H1 (cell line): ENCODE data around the gene NME9. TPM values are rescaled to one million over a fixed set of nuclear protein-coding genes. Genes with fewer than 3 reads are reported as not detected.

Source experiments
- CTCF ChIA-PET: fragments of 300-600 bp; sonication (Branson Sonifier 250); formaldehyde crosslinking; loops from one replicate; lab custom pipeline; 2021; ENCODE audit not compliant: partially characterized antibody; lab: Charles Lee
- POLR2A ChIA-PET: fragments of 300-600 bp; sonication (Branson Sonifier 250); formaldehyde crosslinking; loops from one replicate; lab custom pipeline; 2021; ENCODE audit warnings: inconsistent platforms; ENCODE audit not compliant: partially characterized antibody; lab: Charles Lee
- DNase-seq, 2 experiments: peaks; one replicate each; pipeline versions ENCODE4 v3.0.0 to v3.0.0-alpha.2; 2010 to 2022; ENCODE audit warnings: low spot score in 2 of 2, low read depth in 1 of 2, mixed read lengths in 1 of 2
- FAIRE-seq: peaks from 2 replicates; lab custom pipeline; 2011; peaks lifted over from hg19 to GRCh38; lab: Jason Lieb, UNC
- H2AFZ ChIP-seq: 2 replicates; pipeline ENCODE4 v1.8.1; 2012; ENCODE audit warnings: low read length, inconsistent platforms
- H2AK5ac ChIP-seq: 2 replicates; pipeline ENCODE4 v1.6.1; 2013; ENCODE audit warnings: low read depth, low read length
- H2BK120ac ChIP-seq: replicated peaks from 2 replicates; pipeline ENCODE3; 2013; ENCODE audit warnings: low read depth, low read length, inconsistent platforms
- H2BK12ac ChIP-seq: 2 replicates; pipeline ENCODE4 v1.6.1; 2013; ENCODE audit warnings: low read depth, low read length
- H2BK15ac ChIP-seq: 2 replicates; pipeline ENCODE4 v1.6.1; 2013; ENCODE audit warnings: low read length
- H2BK20ac ChIP-seq: 2 replicates; pipeline ENCODE4 v1.6.1; 2013; ENCODE audit warnings: low read length
- H2BK5ac ChIP-seq: 2 replicates; pipeline ENCODE4 v1.6.1; 2013; ENCODE audit warnings: low read depth, low read length
- H3K14ac ChIP-seq: 2 replicates; pipeline ENCODE4 v1.6.1; 2013; ENCODE audit warnings: inconsistent platforms; ENCODE audit not compliant: insufficient read length
- H3K18ac ChIP-seq: 2 replicates; pipeline ENCODE4 v1.6.1; 2013; ENCODE audit warnings: low read length; ENCODE audit errors: extremely low read depth
- H3K23ac ChIP-seq: 2 replicates; pipeline ENCODE4 v1.6.1; 2013; ENCODE audit warnings: inconsistent platforms; ENCODE audit not compliant: insufficient read length
- H3K23me2 ChIP-seq: 2 replicates; pipeline ENCODE4 v1.6.1; 2013; ENCODE audit warnings: low read depth, low read length
- H3K27ac ChIP-seq: 2 replicates; pipeline ENCODE4 v1.6.1; 2011; ENCODE audit warnings: low read depth, low read length, inconsistent platforms
- H3K27me3 ChIP-seq, 4 experiments: replicated peaks in 1 of 4; 1 replicate in 1 of 4; 2 replicates in 3 of 4; pipeline versions ENCODE4 v1.6.1 to v1.8.1; 2011 to 2013; ENCODE audit warnings: low read length in 3 of 4, mild to moderate bottlenecking in 3 of 4, inconsistent platforms in 2 of 4, mixed read lengths in 2 of 4, moderate library complexity in 1 of 4; ENCODE audit not compliant: control insufficient read depth in 3 of 4, insufficient read depth in 3 of 4; ENCODE audit errors: extremely low read depth in 1 of 4
- H3K36me3 ChIP-seq, 4 experiments: 2 replicates each; pipeline versions ENCODE4 v1.6.1 to v1.8.1; 2011 to 2013; ENCODE audit warnings: mild to moderate bottlenecking in 4 of 4, low read length in 3 of 4, moderate library complexity in 2 of 4, control low read depth in 1 of 4, inconsistent platforms in 1 of 4; ENCODE audit not compliant: insufficient read depth in 4 of 4, control insufficient read depth in 2 of 4
- H3K4ac ChIP-seq: replicated peaks from 2 replicates; pipeline ENCODE3; 2013; ENCODE audit warnings: low read length, low read depth, mixed read lengths, inconsistent platforms; ENCODE audit not compliant: insufficient read length
- H3K4me1 ChIP-seq, 4 experiments: replicated peaks in 1 of 4; 1 replicate in 1 of 4; 2 replicates in 3 of 4; pipeline versions ENCODE4 v1.6.1 to v1.8.1; 2011 to 2013; ENCODE audit warnings: low read length in 3 of 4, inconsistent platforms in 2 of 4, mixed read lengths in 1 of 4; ENCODE audit not compliant: insufficient read depth in 4 of 4, control insufficient read depth in 3 of 4
- H3K4me2 ChIP-seq, 2 experiments: 2 replicates each; pipeline versions ENCODE4 v1.6.1 to v1.8.1; 2011 to 2013; ENCODE audit warnings: low read depth in 2 of 2, low read length in 2 of 2, control low read depth in 1 of 2, inconsistent platforms in 1 of 2, mild to moderate bottlenecking in 1 of 2; ENCODE audit not compliant: insufficient read depth in 1 of 2
- H3K4me3 ChIP-seq, 4 experiments: fragments of 200-600, 300-600 bp in 1 of 4; sonication (generic), shearing (Covaris generic), sonication (Bioruptor Twin) in 1 of 4; 2 replicates each; pipeline versions ENCODE4 v1.5.1 to v1.8.1; 2011 to 2016; ENCODE audit warnings: low read length in 4 of 4, low read depth in 3 of 4, control low read depth in 2 of 4, inconsistent platforms in 2 of 4, mild to moderate bottlenecking in 2 of 4, mixed read lengths in 1 of 4, moderate library complexity in 1 of 4; ENCODE audit not compliant: insufficient read depth in 2 of 4; ENCODE audit errors: extremely low read depth in 1 of 4
- H3K56ac ChIP-seq: replicated peaks from 2 replicates; pipeline ENCODE3; 2013; ENCODE audit warnings: low read depth, mild to moderate bottlenecking, mixed read lengths, low read length, inconsistent platforms; ENCODE audit not compliant: insufficient read length
- H3K79me1 ChIP-seq: 2 replicates; pipeline ENCODE4 v1.6.1; 2013; ENCODE audit warnings: low read depth, low read length, control low read depth
- H3K79me2 ChIP-seq, 2 experiments: 2 replicates each; pipeline versions ENCODE4 v1.6.1 to v1.8.1; 2012 to 2013; ENCODE audit warnings: low read length in 2 of 2, mild to moderate bottlenecking in 2 of 2, inconsistent platforms in 1 of 2; ENCODE audit not compliant: insufficient read depth in 2 of 2, control insufficient read depth in 1 of 2
- H3K9ac ChIP-seq, 4 experiments: replicated peaks in 1 of 4; 1 replicate in 1 of 4; 2 replicates in 3 of 4; pipeline versions ENCODE4 v1.6.1 to v1.8.1; 2011 to 2013; ENCODE audit warnings: low read depth in 3 of 4, low read length in 3 of 4, control low read depth in 2 of 4, mild to moderate bottlenecking in 2 of 4, moderate library complexity in 2 of 4, inconsistent platforms in 1 of 4; ENCODE audit errors: extremely low read depth in 1 of 4
- H3K9me3 ChIP-seq, 2 experiments: 2 replicates each; pipeline versions ENCODE4 v1.6.1 to v1.8.1; 2012 to 2013; ENCODE audit warnings: mild to moderate bottlenecking in 2 of 2, moderate library complexity in 2 of 2, control low read depth in 1 of 2, inconsistent platforms in 1 of 2, low read depth in 1 of 2, low read length in 1 of 2, mixed read lengths in 1 of 2; ENCODE audit not compliant: insufficient read depth in 2 of 2
- H4K20me1 ChIP-seq, 2 experiments: replicated peaks in 1 of 2; 2 replicates each; pipeline versions ENCODE3 to v1.8.1; 2011 to 2013; ENCODE audit warnings: inconsistent platforms in 2 of 2, low read length in 2 of 2, mild to moderate bottlenecking in 1 of 2; ENCODE audit not compliant: insufficient read depth in 2 of 2, control insufficient read depth in 1 of 2
- H4K5ac ChIP-seq: 2 replicates; pipeline ENCODE4 v1.6.1; 2013; ENCODE audit warnings: low read length, low read depth, mixed read lengths, inconsistent platforms; ENCODE audit not compliant: insufficient read length
- H4K8ac ChIP-seq: 2 replicates; pipeline ENCODE4 v1.8.0; 2013; ENCODE audit warnings: mild to moderate bottlenecking, moderate library complexity, low read length, inconsistent platforms; ENCODE audit not compliant: insufficient read depth; ENCODE audit errors: extremely low read depth
- H4K91ac ChIP-seq: replicated peaks from 2 replicates; pipeline ENCODE3; 2013; ENCODE audit warnings: low read length, mixed read lengths, inconsistent platforms; ENCODE audit not compliant: insufficient read length
- BACH1 ChIP-seq: IDR thresholded peaks from 2 replicates; pipeline ENCODE4 v1.6.1; 2012; ENCODE audit warnings: low read length, improper control_type of control experiment
- CEBPB ChIP-seq: IDR thresholded peaks from 2 replicates; pipeline ENCODE4 v1.6.1; 2012; ENCODE audit warnings: low read depth, low read length
- CTBP2 ChIP-seq: IDR thresholded peaks from 2 replicates; pipeline ENCODE4 v1.7.0; 2011; ENCODE audit warnings: borderline replicate concordance, mild to moderate bottlenecking, moderate library complexity, mixed read lengths, low read length; ENCODE audit not compliant: insufficient read depth, insufficient read length
- EP300 ChIP-seq, 2 experiments: IDR thresholded peaks; 1 replicate in 1 of 2; 2 replicates in 1 of 2; pipeline ENCODE4 v1.6.1; 2011 to 2012; ENCODE audit warnings: low read depth in 2 of 2, low read length in 2 of 2, mild to moderate bottlenecking in 2 of 2, borderline replicate concordance in 1 of 2, inconsistent platforms in 1 of 2, moderate library complexity in 1 of 2
- HDAC6 ChIP-seq: IDR thresholded peaks from one replicate; pipeline ENCODE4 v1.7.1; 2012; ENCODE audit warnings: low read depth, mild to moderate bottlenecking, inconsistent platforms, low read length, moderate library complexity
- NRF1 ChIP-seq: IDR thresholded peaks from 2 replicates; pipeline ENCODE4 v1.6.1; 2011; ENCODE audit warnings: mild to moderate bottlenecking, low read depth, low read length, improper control_type of control experiment
- RFX5 ChIP-seq: IDR thresholded peaks from 2 replicates; pipeline ENCODE4 v1.6.1; 2011; ENCODE audit warnings: low read depth, low read length, improper control_type of control experiment, borderline replicate concordance
- SIX5 ChIP-seq: IDR thresholded peaks from 2 replicates; pipeline ENCODE4 v1.6.1; 2011; ENCODE audit warnings: mild to moderate bottlenecking, low read depth, low read length
- SP1 ChIP-seq: IDR thresholded peaks from 2 replicates; pipeline ENCODE4 v1.6.1; 2011; ENCODE audit warnings: low read depth, low read length
- SP2 ChIP-seq: IDR thresholded peaks from 2 replicates; pipeline ENCODE4 v1.6.1; 2012; ENCODE audit warnings: mild to moderate bottlenecking, low read length, inconsistent platforms
- SP4 ChIP-seq: IDR thresholded peaks from 2 replicates; pipeline ENCODE4 v1.6.1; 2012; ENCODE audit warnings: low read length, inconsistent platforms
- SRF ChIP-seq: IDR thresholded peaks from 2 replicates; pipeline ENCODE4 v1.6.1; 2011; ENCODE audit warnings: mild to moderate bottlenecking, low read depth, low read length, moderate library complexity
- TAF1 ChIP-seq: IDR thresholded peaks from 2 replicates; pipeline ENCODE4 v1.6.1; 2011; ENCODE audit warnings: mild to moderate bottlenecking, low read depth, low read length
- TBP ChIP-seq: IDR thresholded peaks from 2 replicates; pipeline ENCODE4 v1.6.1; 2011; ENCODE audit warnings: low read depth, low read length, improper control_type of control experiment
- TEAD4 ChIP-seq: IDR thresholded peaks from 2 replicates; pipeline ENCODE4 v1.6.1; 2012; ENCODE audit warnings: low read depth, low read length, inconsistent platforms, mixed read lengths
- YY1 ChIP-seq: IDR thresholded peaks from 2 replicates; pipeline ENCODE4 v1.6.1; 2011; ENCODE audit warnings: low read depth, mild to moderate bottlenecking, low read length
- WGBS, 2 experiments: shearing (Covaris generic) in 1 of 2; methylation state at CpG; one replicate each; pipeline versions ENCODE4 v1.1.6 to v1.1.7; 2013 to 2015; ENCODE audit warnings: low lambda C conversion rate in 2 of 2, mixed read lengths in 2 of 2, inconsistent platforms in 1 of 2, low coverage in 1 of 2, missing lambda C conversion rate in 1 of 2; ENCODE audit not compliant: insufficient replicate concordance in 2 of 2, insufficient coverage in 1 of 2, insufficient read length in 1 of 2; ENCODE audit errors: extremely low coverage in 1 of 2, missing lambda C conversion rate in 1 of 2; 5-methylcytosine and 5-hydroxymethylcytosine counted together
- polyA plus RNA-seq, 7 experiments: library from polyadenylated mRNA; depleted of rRNA in 3 of 7; stranded (reverse) in 5 of 7; unstranded in 2 of 7; fragments of >200 nt in 5 of 7; fragments of 200-250 nt in 2 of 7; gene quantifications; 1 replicate in 5 of 7; 2 replicates in 1 of 7; 4 replicates in 1 of 7; pipeline versions ENCODE4 v1.2.1 to v1.2.3, GENCODE V29; 2011 to 2013; ENCODE audit warnings: missing spikeins in 2 of 7, mixed read lengths in 2 of 7
- total RNA-seq: library from RNA; stranded (reverse); fragmentation: NEBNext Ultra II Directional; extraction: Animal tissue kit (Norgen Biotek cat#: 25700); gene quantifications from 2 replicates; pipeline ENCODE4 v1.2.1, GENCODE V29; 2021

The NME9 gene
- total and polyA plus RNA-seq, 2 of the 8 experiments (the other 6 are each of a cell fraction or from before 2014, with no cell fraction given): 0.11 TPM; not detected in 1

- H3K9me3 ChIP-seq: no peaks in the 10 kb centered on the region
- H3K4me1 ChIP-seq: no peaks in the 10 kb centered on the region; a peak in 3 of 7 replicates
- H2BK12ac ChIP-seq: no peak overlapping the region
- H2AK5ac ChIP-seq: no peak overlapping the region
- no peak overlapping the region for H2BK120ac ChIP-seq
- no peak overlapping the region for H3K4me3 ChIP-seq
- no peak overlapping the region for H3K23ac ChIP-seq
- H3K4me2 ChIP-seq: no peak overlapping the region; a peak in 1 of 4 replicates
- H4K8ac ChIP-seq: no peak overlapping the region
- DNase-seq (no peak), FAIRE-seq (no peak)
- ChIA-PET POLR2A (no interaction called here), CTCF (interaction anchor here (1.2 to 1.5 kb wide), 3 partner anchors 27 to 35 kb away, joined by 3 to 6 read pairs (median 5); no protein-coding TSS in a partner anchor)
- no peak overlapping the region for H2BK5ac ChIP-seq
- H3K56ac ChIP-seq: no peak overlapping the region
- H2BK20ac ChIP-seq: no peak overlapping the region
- H3K14ac ChIP-seq: peak overlapping the region; percentile 54
- no peaks in the 10 kb centered on the region; a peak in 1 of 7 replicates for H3K27me3 ChIP-seq
- no peak overlapping the region for H3K4ac ChIP-seq
- no peak overlapping the region for H2AFZ ChIP-seq
- no peaks in the 10 kb centered on the region for H3K23me2 ChIP-seq
- no peak overlapping the region for H4K91ac ChIP-seq
- no peak overlapping the region for H3K9ac ChIP-seq
- 100% methylated on average over 4 of the region's 4 CpGs; no CpG with 5 or more reads in 1 of the 2 experiments for WGBS, 2 experiments
- H2BK15ac ChIP-seq: no peak overlapping the region
- no peak overlapping the region for H4K5ac ChIP-seq
- H4K20me1 ChIP-seq: peaks cover 0 to 4% of the 10 kb centered on the region in 2 experiments
- no peak overlapping the region for H3K27ac ChIP-seq
- H3K79me2 ChIP-seq: no peaks in the 10 kb centered on the region
- no peaks in the 10 kb centered on the region for H3K36me3 ChIP-seq
- H3K79me1 ChIP-seq: peaks cover 2% of the 10 kb centered on the region; the same call in 1 of the 2 replicates
- H3K18ac ChIP-seq: no peak overlapping the region
- TF ChIP-seq BACH1 (no peak), TAF1 (no peak), SP1 (no peak), EP300 (IDR thresholded peaks at IDR 0.05; ENCODE audit: borderline replicate concordance in 1 of 2, low read depth in 2 of 2, low read length in 2 of 2) (no peak), NRF1 (no peak), SP2 (no peak), CEBPB (no peak), SRF (no peak), CTBP2 (no peak), HDAC6 (no peak), RFX5 (no peak), SIX5 (no peak), TBP (no peak), SP4 (no peak), YY1 (no peak), TEAD4 (no peak)
Observed at GRCh38 chr3:138363322-138363721, 33.7 kb upstream of the NME9 start.
